Spleen (tissue), 7 donors: ENCODE measurements around the gene ANO5.

ENCODE experiments used
- CTCF ChIP-seq, 11 experiments: fragments of 200-600 bp in 7 of 11; fragments of 450-650 bp in 4 of 11; sonication (generic) in 4 of 11; IDR thresholded peaks in 8 of 11; conservative IDR thresholded peaks in 3 of 11; 1 replicate in 7 of 11; 2 replicates in 4 of 11; pipeline versions ENCODE4 v1.4.0 to v1.8.0; 2016 to 2021; ENCODE audit warnings: antibody characterized with exemption in 11 of 11, inconsistent platforms in 4 of 11, mild to moderate bottlenecking in 1 of 11
- POLR2A ChIP-seq, 3 donors: fragments of 450-650 bp; IDR thresholded peaks; one replicate each; pipeline ENCODE4 v1.5.1; 2017; ENCODE audit warnings: antibody characterized with exemption in 3 of 3, mild to moderate bottlenecking in 1 of 3
- POLR2AphosphoS5 ChIP-seq, 3 donors: sonication (generic); formaldehyde crosslinking; IDR thresholded peaks; one replicate each; pipeline ENCODE4 v1.5.1; 2017; ENCODE audit warnings: antibody characterized with exemption in 3 of 3
- donor health status: DM: no; HTN: no; CAD: no; lungs with moderate emphysema.
- donor health status: DM: no; HTN: no; CAD: no.
- donor health status: DM: no; HTN: no; CAD: no.

GRCh38 chr11:22179626-22180025 lies 13.3 kb upstream of the ANO5 start:
- TF ChIP-seq CTCF (IDR thresholded peaks at IDR 0.05 in 8 of 11, conservative IDR thresholded peaks at IDR 0.05 in 3 of 11) (no peak), POLR2A (IDR thresholded peaks at IDR 0.05) (no peak), POLR2AphosphoS5 (IDR thresholded peaks at IDR 0.05) (no peak)
